Measurements from ENCODE around the gene FNBP1. TPM values are rescaled to one million over a fixed set of nuclear protein-coding genes. Genes with fewer than 3 reads are reported as not detected.

The FNBP1 gene
- total and polyA plus RNA-seq, 2 of the 8 experiments (the other 6 are each of a cell fraction or from before 2014, with no cell fraction given) = 7.2 to 40.9 TPM

DNA sequence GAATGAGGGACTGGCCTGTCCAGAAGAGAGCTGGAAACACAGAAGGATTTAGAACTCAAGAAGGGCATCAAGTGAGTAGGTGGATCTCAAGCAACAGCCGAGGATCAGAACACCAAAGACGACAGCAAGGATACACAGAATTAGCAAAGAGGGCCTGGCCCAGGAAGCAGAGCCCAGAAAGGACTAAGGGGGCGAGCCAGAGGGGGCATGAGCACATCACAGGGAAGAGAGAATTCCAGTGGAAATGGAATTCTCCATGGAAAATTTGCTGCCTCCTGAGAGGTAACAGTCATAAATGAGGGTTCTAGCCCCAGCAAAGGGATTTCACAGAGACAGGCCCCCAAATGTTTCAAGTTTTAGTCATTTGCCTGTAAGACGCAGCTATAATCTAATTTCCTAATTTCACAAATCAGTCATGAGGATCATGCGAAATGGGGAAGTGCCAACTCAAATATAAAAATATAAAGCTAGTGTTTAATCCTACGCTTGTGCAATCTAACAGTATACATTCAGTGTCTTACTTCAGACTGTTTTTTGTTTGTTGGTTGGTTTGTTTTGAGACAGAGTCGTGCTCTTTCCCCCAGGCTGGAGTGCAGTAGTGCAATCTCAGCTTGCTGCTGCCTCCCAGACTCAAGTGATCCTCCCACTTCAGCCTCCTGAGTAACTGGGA lies 46.7 kb downstream of the FNBP1 start:
- H2BK15ac ChIP-seq (ENCODE audit: low read length) = no peak overlapping the region
- no peaks in the 10 kb centered on the region for H4K20me1 ChIP-seq (replicated peaks in 1 of 2; ENCODE audit: control insufficient read depth in 1 of 2, insufficient read depth in 2 of 2, low read length in 2 of 2)
- no peaks in the 10 kb centered on the region; a peak in 1 of 4 replicates for H3K79me2 ChIP-seq (ENCODE audit: control insufficient read depth in 1 of 2, insufficient read depth in 2 of 2, low read length in 2 of 2)
- H2BK120ac ChIP-seq (replicated peaks; ENCODE audit: low read depth, low read length) = no peak overlapping the region
- no peak overlapping the region for H3K9ac ChIP-seq (replicated peaks in 1 of 4; ENCODE audit: extremely low read depth in 1 of 4, low read depth in 3 of 4, low read length in 3 of 4)
- no peak overlapping the region for H3K4me3 ChIP-seq (ENCODE audit: extremely low read depth in 1 of 4, insufficient read depth in 2 of 4, low read depth in 3 of 4, low read length in 4 of 4)
- H3K23ac ChIP-seq (ENCODE audit: insufficient read length) = no peak overlapping the region
- no peak overlapping the region for H4K91ac ChIP-seq (replicated peaks; ENCODE audit: insufficient read length, low read length)
- no peaks in the 10 kb centered on the region for H3K9me3 ChIP-seq (ENCODE audit: insufficient read depth in 2 of 2, low read depth in 1 of 2, low read length in 1 of 2)
- POLR2A ChIA-PET (ENCODE audit: partially characterized antibody) = interaction anchor here (0.5 to 0.8 kb wide), 2 partner anchors 30 to 33 kb away, joined by 3 read pairs; no protein-coding TSS in a partner anchor
- CTCF ChIA-PET (ENCODE audit: partially characterized antibody) = interaction anchor here (1.1 kb wide), 1 partner anchor 34 kb away, joined by 3 read pairs; no protein-coding TSS in a partner anchor
- no peak overlapping the region for H2BK12ac ChIP-seq (ENCODE audit: low read depth, low read length)
- H3K23me2 ChIP-seq (ENCODE audit: low read depth, low read length) = no peaks in the 10 kb centered on the region
- 92% methylated on average over 7 of the region's 7 CpGs; no CpG with 5 or more reads in 1 of the 2 experiments for WGBS, 2 experiments (ENCODE audit: extremely low coverage in 1 of 2, insufficient coverage in 1 of 2, insufficient read length in 1 of 2, insufficient replicate concordance in 2 of 2, low coverage in 1 of 2, low lambda C conversion rate in 2 of 2, missing lambda C conversion rate in 1 of 2)
- H3K56ac ChIP-seq (replicated peaks; ENCODE audit: insufficient read length, low read depth, low read length) = no peak overlapping the region
- no peak overlapping the region for H4K8ac ChIP-seq (ENCODE audit: extremely low read depth, insufficient read depth, low read length)
- no peak overlapping the region for H3K27ac ChIP-seq (ENCODE audit: low read depth, low read length)
- no peak overlapping the region for H2BK5ac ChIP-seq (ENCODE audit: low read depth, low read length)
- no peak overlapping the region for H2AFZ ChIP-seq (ENCODE audit: low read length)
- H3K14ac ChIP-seq (ENCODE audit: insufficient read length) = no peak overlapping the region
- no peak overlapping the region for H3K4me2 ChIP-seq (ENCODE audit: insufficient read depth in 1 of 2, low read depth in 2 of 2, low read length in 2 of 2)
- no peaks in the 10 kb centered on the region; a peak in 1 of 8 replicates for H3K36me3 ChIP-seq (ENCODE audit: control insufficient read depth in 2 of 4, insufficient read depth in 4 of 4, low read length in 3 of 4)
- H2BK20ac ChIP-seq (ENCODE audit: low read length) = no peak overlapping the region
- no peak for FAIRE-seq
- H2AK5ac ChIP-seq (ENCODE audit: low read depth, low read length) = no peak overlapping the region
- H3K79me1 ChIP-seq (ENCODE audit: low read depth, low read length) = 0 out of 2 replicates have a peak, but pooled peaks cover 2% of the 10 kb centered on the region
- H3K27me3 ChIP-seq (replicated peaks in 1 of 4; ENCODE audit: control insufficient read depth in 3 of 4, extremely low read depth in 1 of 4, insufficient read depth in 3 of 4, low read length in 3 of 4) = no peaks in the 10 kb centered on the region
- DNase-seq (ENCODE audit: low read depth in 1 of 2, low spot score in 2 of 2) = no peak
- no peak overlapping the region for H4K5ac ChIP-seq (ENCODE audit: insufficient read length, low read depth, low read length)
- no peaks in the 10 kb centered on the region for H3K4me1 ChIP-seq (replicated peaks in 1 of 4; ENCODE audit: control insufficient read depth in 3 of 4, insufficient read depth in 4 of 4, low read length in 3 of 4)
- no peak overlapping the region for H3K4ac ChIP-seq (replicated peaks; ENCODE audit: insufficient read length, low read depth, low read length)
- H3K18ac ChIP-seq (ENCODE audit: extremely low read depth, low read length) = peak overlapping the region; percentile 19
- no peak for TF ChIP-seq TBP (IDR thresholded peaks at IDR 0.05; ENCODE audit: low read depth, low read length)
- no peak for TF ChIP-seq TAF7 (optimal IDR thresholded peaks at IDR 0.05; ENCODE audit: borderline replicate concordance, low read depth, low read length)
- TF ChIP-seq KDM4A (IDR thresholded peaks at IDR 0.05; ENCODE audit: low read depth, low read length, severe bottlenecking) = no peak
- TF ChIP-seq ASH2L (IDR thresholded peaks at IDR 0.05; ENCODE audit: low read length) = no peak
- TF ChIP-seq POLR2AphosphoS5 (IDR thresholded peaks at IDR 0.05; ENCODE audit: low read depth, low read length) = no peak
- no peak for TF ChIP-seq YY1 (IDR thresholded peaks at IDR 0.05; ENCODE audit: low read depth, low read length)
- TF ChIP-seq JUN (IDR thresholded peaks at IDR 0.05; ENCODE audit: low read depth, low read length) = no peak
- TF ChIP-seq CTBP2 (IDR thresholded peaks at IDR 0.05; ENCODE audit: borderline replicate concordance, insufficient read depth, insufficient read length, low read length) = no peak
- TF ChIP-seq BACH1 (IDR thresholded peaks at IDR 0.05; ENCODE audit: low read length) = no peak
- TF ChIP-seq, protein P1, sequence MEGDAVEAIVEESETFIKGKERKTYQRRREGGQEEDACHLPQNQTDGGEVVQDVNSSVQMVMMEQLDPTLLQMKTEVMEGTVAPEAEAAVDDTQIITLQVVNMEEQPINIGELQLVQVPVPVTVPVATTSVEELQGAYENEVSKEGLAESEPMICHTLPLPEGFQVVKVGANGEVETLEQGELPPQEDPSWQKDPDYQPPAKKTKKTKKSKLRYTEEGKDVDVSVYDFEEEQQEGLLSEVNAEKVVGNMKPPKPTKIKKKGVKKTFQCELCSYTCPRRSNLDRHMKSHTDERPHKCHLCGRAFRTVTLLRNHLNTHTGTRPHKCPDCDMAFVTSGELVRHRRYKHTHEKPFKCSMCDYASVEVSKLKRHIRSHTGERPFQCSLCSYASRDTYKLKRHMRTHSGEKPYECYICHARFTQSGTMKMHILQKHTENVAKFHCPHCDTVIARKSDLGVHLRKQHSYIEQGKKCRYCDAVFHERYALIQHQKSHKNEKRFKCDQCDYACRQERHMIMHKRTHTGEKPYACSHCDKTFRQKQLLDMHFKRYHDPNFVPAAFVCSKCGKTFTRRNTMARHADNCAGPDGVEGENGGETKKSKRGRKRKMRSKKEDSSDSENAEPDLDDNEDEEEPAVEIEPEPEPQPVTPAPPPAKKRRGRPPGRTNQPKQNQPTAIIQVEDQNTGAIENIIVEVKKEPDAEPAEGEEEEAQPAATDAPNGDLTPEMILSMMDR (IDR thresholded peaks at IDR 0.05; ENCODE audit: control extremely low read depth in 1 of 3, insufficient read depth in 1 of 3, low read depth in 1 of 3, low read length in 3 of 3) = no peak
- no peak for TF ChIP-seq EGR1 (IDR thresholded peaks at IDR 0.05; ENCODE audit: borderline replicate concordance, low read depth, low read length)
